T-helper 22 cell (primary cell): ENCODE data around the gene DUSP7.
A peak's percentile ranks its signal among the peaks of the same experiment; 100 is the strongest.

Experiments used
- DNase-seq: peaks from one replicate; pipeline ENCODE4 v3.0.0-alpha.2; 2020; ENCODE audit warnings: low read depth

Gene DUSP7

DNA sequence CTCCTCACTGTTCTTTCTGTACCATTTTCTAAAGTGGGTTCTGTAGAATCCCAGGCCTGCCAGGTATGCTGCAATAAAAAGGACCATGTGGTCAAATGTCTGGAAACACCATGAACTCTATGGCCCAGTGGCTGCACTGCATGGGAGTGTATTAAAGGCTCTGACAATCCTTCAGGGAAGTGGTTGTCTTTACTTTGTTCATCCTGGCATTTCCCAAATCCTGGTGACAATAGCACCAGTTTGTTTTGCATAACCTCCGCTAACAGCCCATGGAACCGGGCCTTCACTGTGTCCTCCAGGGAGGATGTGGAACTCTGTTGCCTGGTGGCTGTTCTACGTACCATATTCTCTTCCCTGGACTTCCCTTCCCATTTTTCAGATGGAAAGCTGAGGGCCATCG, 11.2 kb upstream of the DUSP7 start:
- DNase-seq = no peak

DNA sequence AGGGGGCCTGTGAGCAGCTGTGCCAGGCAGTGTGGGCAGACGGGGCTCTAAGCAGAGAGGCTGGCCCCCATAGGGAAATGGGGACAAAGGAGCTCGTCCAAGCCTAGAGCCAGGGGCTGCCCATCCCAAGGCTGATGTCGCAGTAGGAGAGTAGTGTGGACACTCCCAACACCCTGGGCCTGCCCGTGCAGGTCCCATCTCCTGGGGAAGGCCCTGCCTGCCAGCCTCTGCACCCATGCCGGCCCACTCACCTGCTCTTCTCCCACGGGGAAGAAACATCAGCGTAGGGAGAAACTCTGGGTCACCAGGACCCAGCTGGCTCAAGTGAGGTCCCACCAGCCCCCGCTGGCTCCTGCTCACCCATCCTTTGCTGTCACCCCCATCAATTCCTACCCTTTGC, 10.7 kb upstream of the DUSP7 start:
- DNase-seq = no peak

- no peak for DNase-seq
These were observed 8.9 kb upstream of the DUSP7 start for GRCh38 chr3:52065264-52065756.

DNA sequence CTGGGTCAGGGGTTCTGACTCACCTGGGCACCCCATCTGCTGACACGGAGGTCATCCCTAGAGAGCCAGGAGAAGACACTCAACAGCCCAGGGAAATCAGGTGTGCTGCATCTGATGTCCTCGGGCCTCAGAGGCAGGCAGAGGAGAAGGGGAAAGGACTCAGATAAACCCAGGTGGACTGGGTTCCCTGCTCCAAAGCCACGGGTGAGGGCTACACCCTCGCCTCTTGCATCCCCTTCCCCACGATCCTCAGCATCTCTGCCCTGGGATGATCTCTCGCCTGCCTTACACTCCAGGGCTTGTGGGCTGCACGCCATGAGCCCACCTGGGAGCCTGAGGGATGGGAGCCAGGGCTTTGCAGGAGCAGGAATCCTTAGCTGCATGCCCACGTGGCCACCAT, 8.2 kb upstream of the DUSP7 start:
- DNase-seq = no peak

GRCh38 chr3:52063026-52063723, 6.8 kb upstream of the DUSP7 start:
- DNase-seq = no peak

DNA sequence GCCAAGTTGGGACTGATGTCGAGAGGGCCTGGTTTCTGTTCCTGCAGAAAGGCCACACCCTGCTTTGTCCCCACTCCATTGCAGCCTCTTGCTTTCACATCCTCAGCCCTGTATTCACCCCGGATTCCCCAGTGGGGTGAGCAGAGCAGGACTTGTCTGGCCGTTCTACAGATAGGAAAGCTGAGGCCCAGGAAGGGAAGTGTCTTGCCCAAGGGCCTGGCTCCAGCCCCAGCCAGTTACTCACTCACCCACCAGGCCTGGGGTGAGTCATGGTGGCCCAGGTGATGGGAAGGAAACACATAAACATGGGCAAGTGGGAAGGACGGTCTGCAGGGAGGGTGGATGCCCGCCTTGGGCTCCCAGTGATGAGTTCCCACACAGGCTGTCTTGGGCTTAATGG, 6.1 kb upstream of the DUSP7 start:
- no peak for DNase-seq

GRCh38 chr3:52061121-52061910, 4.9 kb upstream of the DUSP7 start:
- no peak for DNase-seq

GRCh38 chr3:52059781-52060180, 3.4 kb upstream of the DUSP7 start:
- DNase-seq = no peak

DNA sequence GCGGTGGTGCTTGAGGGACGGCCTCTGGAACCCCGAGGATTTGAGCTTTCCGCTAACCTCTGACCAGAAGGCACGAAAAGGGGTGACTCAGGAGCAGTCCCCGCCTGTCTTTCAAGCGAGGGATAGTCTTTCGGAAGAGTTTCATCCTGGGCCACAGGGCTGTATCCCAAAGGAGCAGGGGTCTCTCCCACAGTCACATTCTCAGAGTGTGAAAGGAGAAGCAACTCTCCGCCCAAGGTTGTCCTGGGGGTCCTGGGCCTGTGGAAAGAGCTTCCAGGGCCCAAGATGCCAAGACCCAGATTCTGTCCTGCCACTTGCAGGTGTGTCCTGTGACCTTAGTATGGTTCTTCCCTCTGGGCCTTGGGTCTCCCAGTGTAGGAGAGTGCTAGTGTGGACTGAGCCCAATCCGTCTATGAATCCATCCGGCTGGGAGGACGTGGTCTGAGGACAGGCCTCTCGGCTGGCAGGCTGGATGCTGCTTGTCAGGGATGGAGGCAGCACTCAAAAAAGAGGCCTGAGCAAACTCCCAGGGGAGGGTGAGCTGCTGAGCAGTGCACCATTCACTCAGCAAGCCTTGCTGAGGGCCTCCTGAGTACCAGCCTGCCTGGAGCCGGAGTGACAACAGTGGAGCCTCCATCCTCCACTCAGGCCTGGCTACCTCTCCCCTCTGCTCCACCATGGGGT, 1.6 kb upstream of the DUSP7 start:
- no peak for DNase-seq

DNA sequence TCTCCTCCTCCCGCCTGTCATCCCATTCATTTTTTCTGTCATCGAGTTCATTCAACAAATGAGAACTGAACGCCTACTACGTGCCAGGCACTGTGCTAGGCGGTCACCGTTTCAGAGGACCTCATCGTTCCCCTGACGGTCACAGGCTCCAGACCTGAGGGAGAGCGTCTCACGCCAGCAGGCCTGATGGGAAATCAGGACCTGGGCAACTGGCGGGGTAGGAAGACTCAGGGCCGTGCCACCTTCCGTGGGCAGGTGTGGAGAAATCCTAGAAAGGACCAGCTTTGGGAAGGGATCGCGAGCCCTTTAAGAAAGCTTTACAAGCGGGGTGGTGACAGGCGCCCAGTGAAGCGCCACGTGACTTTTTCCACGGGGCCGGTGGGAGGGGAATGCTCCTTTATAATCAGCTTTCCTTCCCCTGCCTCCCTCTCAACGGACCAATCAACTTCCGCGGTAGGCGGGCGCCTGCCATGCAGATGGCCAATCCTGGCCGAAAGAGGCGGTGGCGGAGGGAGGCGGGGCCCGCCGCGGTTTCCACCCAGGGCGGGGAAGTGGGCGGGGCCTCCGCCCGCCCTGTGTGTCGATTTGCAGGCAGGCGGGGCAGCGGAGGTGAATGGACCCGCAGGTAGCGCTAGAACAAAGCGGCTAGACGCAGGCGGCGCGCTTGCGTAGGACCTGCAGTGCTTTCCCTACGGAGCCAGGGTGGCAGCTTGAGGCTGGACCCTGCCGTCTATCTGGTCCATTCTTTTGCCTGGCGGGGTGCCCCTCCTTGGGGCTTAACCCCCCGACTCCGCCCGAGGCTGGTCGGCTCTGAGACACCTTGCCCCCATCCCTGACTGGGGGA, 819 bp upstream of the DUSP7 start:
- peak; percentile 99 for DNase-seq

DNA sequence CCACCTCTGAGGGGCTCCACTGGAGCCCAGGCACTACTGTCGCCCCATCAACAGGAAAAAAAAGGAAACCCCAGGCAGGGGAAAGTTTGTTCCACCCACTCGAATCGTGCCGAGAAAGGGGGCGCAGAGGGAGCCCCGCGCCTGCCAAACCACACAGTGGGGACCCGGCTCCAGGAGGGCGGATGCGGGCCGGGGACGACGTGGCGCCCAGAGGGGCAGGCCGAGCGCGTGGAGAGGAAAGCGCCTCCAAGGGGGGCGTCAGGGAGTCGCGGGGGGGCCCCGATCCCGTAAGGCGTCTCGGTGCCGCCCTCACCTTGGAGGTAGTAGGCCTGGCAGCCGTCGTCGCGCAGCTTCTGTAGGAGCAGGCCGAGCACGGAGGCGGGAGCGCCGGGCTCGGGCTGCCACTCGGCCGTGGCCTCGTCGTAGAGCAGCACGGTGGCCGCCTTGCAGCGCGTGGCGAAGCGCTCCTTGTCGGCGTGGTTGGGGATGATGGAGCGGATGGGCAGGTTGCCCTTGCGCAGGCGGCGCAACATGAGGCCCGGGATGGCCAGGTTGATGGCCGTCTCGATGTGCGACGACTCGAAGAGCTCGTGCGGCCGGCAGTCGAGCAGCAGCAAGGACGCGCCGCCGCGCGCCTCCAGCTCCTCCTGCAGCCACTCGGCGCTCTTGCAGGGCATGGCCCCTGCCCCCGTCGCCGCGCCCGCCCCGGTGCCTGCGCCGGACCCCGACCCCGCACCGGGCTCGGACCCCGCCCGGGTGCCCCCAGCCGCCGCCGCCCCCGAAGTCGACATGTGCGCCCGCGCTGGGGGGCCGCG, 627 bp downstream of the DUSP7 start:
- DNase-seq = peak; percentile 20

- no peak for DNase-seq
These were observed 1.5 kb downstream of the DUSP7 start for GRCh38 chr3:52054661-52055511.

GRCh38 chr3:52053307-52054304, 2.8 kb downstream of the DUSP7 start:
- DNase-seq = no peak

GRCh38 chr3:52052831-52053306, 3.5 kb downstream of the DUSP7 start:
- peak; percentile 40 for DNase-seq

DNA sequence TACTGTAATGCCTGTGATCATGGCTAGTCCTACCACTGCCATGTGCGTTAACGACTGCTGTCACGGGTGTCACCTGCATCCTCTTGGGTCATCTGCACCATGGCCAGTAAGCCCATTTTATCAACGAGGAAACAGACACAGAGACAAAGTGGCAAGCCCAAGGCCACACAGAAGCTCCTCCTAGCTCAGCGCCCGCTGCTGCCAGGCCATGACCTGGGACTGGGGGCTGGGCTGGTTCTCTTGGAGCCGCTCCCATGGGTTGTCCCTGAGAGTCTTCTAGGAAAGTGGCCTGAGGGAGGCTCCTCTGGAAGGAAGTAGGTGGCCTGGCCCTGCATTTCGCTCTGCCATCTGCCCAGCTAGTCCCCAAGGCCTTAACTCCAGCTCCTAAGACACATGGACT, 4.9 kb downstream of the DUSP7 start:
- no peak for DNase-seq

DNA sequence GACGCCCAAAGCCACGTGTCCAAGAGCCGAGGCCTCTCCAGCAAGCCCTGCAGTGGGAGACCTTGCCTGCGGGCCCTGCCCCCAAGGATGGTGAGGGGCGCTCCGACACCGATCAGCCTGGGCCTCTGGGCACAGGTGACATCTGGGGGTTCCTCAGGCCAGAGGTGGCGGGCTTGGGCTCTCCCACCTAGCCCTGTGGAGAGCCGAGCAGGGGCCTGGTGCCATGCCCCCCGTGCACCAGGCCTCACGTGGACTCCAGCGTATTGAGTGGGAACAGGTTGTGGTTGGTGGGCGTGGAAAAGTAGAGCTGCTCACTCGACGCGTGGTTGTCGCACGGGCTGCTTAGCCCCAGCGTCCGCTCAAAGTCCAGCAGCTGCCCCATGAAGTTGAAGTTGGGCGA, 5.8 kb downstream of the DUSP7 start:
- DNase-seq = no peak

GRCh38 chr3:52049503-52049902, 6.9 kb downstream of the DUSP7 start:
- DNase-seq = no peak

DNA sequence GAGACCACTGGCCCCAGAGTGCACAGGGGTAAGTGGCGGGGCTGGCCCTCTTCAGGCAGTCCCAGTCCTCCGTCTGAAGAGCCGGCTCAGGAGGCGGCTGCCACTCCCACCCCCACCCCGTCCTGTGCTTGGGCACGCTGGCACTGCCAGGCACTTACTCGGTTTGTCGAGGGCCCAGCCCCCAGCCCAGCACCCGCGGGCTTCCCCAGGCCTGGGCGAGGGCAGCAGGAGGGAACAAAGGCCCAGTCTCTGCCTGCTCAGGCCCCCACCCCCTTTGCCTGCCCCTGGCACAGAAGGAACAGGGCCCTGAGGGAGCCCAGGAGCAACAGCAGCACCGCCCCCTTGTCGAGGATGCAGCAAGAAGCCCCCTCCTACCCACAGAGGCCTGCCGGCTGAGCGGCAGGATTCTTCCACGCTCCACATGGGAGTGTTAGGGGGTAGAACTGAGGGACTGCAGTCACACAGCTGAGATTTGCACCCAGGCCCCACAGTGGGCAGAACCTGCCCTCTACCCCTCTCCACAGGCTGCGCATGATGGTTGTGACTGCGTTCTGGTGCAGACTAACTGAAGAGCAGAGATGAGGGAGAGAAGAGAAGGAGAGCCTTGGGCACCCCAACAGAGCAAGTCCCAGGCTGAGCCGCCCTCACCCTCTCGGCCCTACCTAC, 8.9 kb downstream of the DUSP7 start:
- DNase-seq = no peak
